ENCODE results near the gene PCMT1. TPM values are rescaled to one million over a fixed set of nuclear protein-coding genes. Genes with fewer than 3 reads are reported as not detected.
"Not testable (repeated sequence)": the region's sequence is repeated elsewhere in the genome, so short reads cannot be mapped to it uniquely, and the experiment has no call there.

The PCMT1 gene
- 102 and 103 TPM in 2 replicates for total RNA-seq

DNA sequence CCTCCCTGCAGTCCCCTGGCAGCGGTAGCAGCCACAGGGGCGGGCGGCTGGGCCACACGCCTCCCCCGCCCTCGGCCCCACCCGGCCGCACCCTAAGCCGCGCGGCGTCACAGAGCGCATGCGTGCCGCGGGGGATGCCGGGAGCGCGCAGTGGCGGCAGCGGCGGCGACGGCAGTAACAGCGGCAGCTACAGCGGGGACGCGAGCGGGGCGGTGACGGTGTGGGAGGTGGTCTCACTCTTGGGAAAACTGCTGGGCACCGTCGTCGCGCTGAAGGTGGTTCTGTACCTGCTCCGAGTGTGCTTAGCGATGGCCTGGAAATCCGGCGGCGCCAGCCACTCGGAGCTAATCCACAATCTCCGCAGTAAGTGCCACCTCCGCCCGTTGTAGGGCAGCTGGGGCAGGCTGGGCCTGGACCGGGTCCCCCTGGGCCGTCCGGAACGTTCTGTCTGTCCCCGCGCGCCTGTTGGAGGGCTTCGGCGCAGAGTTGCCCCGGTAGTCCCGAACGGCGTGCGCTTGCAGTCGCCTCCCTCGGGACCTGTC lies at the start of gene PCMT1:
Gene PCMT1 (plus strand): TSS at position 148 of the 542 bp plus-strand sequence. CDS start 161 bp downstream, at position 309.
- DNase-seq (ENCODE audit: low read depth in 2 of 2), result peak in 1 of 2 donors; percentile 93

DNA sequence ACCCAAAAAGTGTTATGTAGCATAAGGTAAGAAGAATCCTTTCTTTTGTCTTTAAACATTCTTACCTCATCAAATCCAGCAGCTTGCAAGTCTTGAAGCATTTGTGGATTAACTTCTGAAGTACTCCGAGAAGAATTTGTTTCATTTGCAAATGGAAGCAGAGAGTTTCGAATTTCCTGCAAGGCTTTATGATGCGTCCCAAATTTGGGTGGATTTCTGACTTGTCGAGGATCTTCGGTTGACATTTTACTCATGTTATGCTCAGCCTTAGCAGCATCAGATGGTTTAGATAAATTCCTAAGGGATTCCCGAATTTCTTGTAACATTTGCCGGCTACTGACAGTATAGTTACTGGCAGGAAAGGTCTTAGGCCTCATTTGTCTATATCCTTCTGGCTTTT lies 47.8 kb upstream of the PCMT1 start:
- no peak for DNase-seq (ENCODE audit: low read depth in 2 of 2)

DNA sequence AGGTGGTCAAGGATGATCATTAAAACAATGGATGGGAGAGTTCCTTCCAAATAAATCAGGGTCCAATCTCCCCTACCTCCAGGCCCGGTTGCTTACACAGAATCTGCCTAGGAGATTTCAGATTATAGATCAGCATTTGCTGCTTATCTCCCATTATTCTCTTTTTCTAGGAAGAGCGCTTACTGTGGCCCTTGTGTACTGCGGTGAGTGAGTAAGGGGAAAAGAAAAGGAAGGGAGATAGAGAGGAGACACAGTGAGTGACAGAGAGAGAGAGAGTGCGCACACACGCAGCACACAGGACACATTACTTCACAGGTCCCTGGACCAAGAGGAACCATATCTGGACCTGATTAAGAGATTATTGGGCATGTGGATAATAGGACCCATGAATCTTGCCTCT lies 37.8 kb upstream of the PCMT1 start:
- no peak for DNase-seq (ENCODE audit: low read depth in 2 of 2)

DNA sequence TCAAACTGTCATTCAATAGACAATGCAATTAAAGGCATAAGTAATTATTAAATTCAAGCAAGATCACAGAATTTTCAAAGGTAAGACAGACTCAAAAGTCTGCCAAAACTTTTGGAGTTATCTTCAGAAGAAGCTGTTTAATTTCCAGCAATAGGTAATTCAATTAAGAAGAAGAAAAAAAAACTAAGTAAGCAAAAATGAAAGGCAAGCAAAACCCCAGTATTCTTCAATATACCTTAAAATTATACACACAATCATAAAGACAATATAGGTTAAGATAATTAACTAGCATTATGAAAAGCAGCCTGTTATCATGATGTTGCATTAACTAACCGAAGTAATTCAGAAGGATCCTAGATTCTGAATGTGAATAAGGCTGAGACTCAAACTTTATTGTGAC lies 35.1 kb upstream of the PCMT1 start:
- DNase-seq (ENCODE audit: low read depth in 2 of 2), result no peak

DNA sequence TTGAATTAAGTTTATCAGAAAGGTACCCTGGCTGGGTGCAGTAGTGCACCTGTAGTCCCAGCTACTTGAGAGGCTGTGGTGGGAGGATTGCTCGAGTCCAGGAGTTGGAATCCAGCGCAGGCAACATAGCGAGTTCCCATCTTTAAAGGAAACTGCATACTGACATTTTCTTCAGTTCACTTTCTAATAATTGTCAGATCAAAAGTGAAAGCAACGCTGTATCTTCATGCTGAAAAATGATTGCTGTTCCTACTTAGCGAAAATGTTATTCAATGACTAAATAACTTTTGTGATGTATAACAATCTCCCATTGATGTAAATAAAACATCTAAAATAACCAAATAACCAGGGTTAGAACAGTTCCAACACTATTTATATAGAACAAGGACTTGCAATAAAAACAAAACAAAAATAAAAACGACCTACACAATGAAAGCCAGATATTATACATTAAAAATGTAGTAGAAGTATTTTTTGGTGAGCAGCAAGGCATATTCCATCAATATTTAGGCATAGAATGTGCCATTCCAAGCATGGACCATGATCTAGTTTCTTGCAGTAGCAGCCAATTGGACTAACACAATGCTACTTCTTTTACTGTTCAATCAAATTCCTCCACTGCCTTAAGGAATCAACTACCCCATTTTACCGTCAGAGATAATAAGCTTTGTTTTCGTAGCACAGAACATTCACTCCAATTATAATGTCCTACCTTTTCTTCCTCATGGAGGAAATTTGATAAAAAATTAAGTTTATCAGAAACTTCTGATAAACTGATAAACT lies 33.2 kb upstream of the PCMT1 start:
- peak in 1 of 2 donors; percentile 40 for DNase-seq (ENCODE audit: low read depth in 2 of 2)

DNA sequence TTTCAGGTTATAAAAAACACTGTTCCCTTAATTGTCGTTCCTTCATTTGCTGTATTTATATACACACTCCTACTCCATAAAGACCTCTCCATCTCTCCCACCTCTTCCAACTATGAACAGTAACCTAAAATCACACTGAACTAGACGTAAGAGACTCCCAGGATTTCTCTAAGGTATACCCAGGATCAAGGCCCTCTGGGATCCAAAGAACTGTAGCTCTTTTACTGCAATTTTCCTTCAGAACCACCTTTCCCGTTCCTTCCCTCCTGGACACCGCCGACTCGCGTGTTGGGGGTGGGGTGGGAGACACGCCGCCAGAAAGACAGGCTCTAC lies 32.3 kb upstream of the PCMT1 start:
- DNase-seq (ENCODE audit: low read depth in 2 of 2), result no peak

DNA sequence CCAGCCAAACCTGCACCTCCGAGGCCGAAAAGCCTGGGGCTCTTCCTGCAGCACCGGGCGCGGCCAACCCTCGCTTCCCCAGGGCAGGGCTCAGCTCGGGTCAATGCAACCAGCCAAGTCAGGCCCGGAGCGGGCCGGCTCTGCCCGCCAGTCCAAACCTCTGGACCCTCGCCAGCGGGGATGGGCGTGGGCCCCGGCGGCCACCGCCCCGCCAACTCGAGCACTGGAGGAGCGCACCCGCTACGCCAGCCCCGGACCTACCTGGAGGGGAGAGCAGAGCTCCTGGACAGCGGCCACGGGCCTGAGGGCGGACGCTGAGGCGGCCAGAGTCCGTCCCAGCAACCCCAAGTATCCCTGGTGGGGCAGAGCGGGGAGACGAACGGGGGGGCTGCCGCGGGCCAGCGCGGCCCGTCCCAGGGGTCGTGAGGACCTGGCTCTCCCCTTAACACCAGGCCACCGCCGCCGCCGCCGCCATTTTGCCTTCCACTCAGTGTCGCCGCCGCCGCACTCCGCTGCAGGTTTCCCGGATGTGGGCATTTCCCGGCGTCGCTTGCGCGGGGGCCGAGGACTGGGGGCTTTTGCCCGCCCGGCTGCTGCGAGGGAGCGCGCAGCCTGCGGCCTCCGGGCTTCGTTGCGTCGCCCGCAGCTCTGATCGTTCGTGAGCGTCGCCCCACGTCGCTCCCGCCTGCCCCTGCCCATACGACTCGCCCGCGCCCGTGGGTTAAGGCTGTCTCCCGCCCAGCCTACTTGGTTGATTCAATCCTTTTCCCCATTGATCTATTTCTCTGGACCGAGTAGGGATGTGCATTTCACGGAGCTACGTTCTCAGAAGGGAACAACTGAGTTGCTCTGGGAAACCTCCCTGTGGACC lies 31.7 kb upstream of the PCMT1 start, which contains the start of gene LATS1:
Gene LATS1 (minus strand): TSS at position 514 of the 871 bp plus-strand sequence. CDS start 15,975 bp downstream, outside the sequence.
- peak; percentile 64 to 84 for DNase-seq (ENCODE audit: low read depth in 2 of 2)

DNA sequence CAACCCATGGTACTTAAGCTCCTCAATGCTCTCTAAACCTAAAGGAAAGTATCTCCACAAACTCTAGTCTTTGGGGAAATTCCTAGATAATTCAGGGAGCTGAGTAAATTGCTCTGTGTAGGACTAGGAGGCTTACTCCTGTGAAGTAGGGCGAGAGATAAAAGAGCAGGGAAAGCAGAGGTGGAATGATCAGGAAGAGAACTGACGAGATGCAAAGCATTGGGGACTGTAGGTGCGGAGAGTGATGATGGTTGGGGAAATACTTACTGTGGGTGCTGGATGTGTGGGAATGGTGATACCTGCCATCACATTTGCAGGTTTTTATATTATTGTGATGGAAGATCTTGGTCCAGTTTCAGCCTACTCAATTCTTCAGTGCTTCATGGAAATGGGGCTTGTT lies 30.0 kb upstream of the PCMT1 start:
- DNase-seq (ENCODE audit: low read depth in 2 of 2), result no peak

DNA sequence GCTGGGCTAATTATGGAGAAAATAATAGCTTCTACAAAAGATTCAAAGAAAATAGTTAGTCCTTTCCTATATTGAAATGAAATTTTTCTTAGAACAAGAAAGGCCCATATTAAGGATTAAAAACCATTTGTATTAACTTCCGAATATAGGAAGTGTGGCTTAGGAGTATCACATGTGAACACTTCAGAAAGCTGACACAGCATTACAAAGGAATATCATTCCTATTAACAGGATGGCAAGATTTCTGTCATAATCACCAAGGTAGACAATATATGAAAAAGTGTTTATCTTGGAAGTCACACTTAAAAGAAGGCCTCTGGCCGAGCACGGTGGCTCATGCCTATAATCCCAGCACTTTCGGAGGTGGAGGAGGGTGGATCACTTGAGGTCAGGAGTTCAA lies 26.3 kb upstream of the PCMT1 start:
- no peak for DNase-seq (ENCODE audit: low read depth in 2 of 2)

DNA sequence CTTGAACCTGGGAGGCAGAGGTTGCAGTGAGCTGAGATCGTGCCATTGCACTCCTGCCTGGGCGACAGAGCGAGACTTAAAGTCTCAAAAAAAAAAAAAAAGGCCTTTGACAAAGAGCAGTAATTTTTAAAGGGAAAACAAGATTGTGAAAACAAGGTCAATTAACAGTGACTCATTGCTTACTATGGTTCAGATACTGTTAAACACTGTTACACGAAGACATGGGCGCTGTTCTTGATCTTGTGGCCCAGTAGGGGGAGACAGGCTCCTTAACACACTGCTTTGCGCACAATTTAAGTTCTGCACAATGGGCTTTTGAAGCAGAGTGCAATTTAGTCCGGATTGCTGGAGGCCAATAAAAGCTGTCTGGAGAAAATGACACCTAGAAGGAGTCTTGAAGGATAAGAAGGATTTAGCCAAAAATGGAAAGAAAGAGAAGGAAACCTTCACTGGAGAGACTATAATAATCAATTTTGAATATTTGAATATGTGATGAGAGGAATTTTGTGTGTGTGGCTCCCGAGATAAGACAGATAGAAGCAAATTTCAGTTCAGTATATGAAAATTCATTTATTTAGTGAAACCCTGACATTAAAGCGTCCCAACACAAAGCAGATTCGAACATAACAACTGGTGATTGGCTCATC lies 25.6 kb upstream of the PCMT1 start:
- peak; percentile 55 to 81 for DNase-seq (ENCODE audit: low read depth in 2 of 2)

DNA sequence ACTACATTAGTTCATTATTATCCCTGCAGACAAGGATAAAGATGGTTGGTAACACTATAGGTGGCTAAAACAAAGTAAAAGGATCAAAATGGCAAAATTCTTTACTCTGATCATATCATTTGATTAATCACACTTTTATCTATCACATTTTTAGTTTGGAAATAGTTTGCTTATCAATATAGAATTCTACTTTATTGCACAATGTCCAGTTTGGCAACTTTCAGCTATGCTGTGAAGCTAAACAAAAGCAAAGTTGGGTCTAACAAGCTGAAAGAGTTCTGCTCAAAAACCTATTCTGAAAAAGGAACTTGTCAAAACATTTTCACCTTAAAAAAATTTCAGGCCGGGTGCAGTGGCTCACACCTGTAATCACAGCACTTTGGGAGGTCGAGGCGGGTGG lies 23.8 kb upstream of the PCMT1 start:
- no peak for DNase-seq (ENCODE audit: low read depth in 2 of 2)

DNA sequence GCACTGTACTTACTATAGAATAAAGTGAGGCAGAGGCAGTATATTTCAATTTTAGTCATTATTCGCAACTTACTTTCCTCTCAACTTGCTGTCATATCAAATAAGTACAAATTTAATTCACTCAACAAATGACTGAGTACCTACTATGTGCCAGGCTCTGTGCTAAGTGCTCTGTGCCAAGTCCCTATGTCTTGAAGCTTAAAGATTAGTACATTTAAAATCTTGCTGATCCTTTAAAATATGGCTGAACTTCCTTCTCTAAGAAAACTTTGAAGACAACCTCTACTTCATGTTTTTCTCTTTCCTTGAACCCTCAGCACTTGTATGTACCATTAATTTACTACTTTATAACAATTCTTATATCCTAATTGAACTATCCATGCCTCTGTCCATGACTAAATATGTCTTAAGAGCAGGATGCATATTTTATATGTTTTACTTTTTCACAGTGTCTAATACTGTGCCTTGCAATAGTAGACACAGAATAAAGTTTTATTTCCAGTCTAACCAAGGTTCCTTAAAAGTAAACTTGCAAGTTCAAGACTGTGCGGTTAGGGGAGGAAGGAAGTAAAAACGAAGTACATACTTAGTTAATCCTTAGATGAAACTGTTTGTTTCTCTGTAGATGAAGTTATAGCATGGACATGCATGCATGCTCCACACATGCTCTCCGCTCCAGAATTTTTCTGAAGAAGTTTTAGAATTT lies 21.6 kb upstream of the PCMT1 start:
- DNase-seq (ENCODE audit: low read depth in 2 of 2), result no peak

DNA sequence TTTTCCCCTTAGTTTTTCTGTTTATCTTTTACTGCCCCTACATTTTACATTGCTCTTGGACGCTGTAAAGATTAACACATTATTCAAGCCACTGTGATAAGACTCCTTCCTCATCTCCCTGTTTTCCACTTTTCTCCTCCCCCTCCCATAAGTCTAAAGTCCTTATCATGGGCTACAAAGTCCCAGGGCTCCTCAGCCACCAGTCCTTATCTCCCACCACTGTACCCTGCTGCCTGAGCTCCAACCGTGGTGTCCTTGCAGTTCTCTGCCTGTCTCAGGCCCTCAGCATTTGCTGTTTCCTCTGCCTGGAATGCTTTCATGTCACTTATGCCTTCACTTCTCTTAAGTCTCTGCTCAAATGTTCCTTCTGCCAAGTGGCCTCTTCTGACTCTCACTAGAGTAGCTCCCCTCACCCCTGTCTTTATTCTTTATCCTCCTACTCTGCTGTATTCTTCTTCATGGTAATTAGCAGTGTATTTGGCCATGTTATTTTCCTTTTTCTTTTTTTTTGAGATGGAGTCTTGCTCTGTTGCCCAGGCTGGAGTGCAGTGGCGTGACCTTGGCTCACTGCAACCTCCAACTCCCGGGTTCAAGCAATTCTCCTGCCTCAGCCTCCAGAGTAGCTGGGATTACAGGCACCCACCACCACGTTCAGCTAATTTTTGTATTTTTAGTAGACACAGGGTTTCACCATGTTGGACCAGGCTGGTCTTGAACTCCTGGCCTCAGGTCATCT lies 20.9 kb upstream of the PCMT1 start:
- no peak for DNase-seq (ENCODE audit: low read depth in 2 of 2)

DNA sequence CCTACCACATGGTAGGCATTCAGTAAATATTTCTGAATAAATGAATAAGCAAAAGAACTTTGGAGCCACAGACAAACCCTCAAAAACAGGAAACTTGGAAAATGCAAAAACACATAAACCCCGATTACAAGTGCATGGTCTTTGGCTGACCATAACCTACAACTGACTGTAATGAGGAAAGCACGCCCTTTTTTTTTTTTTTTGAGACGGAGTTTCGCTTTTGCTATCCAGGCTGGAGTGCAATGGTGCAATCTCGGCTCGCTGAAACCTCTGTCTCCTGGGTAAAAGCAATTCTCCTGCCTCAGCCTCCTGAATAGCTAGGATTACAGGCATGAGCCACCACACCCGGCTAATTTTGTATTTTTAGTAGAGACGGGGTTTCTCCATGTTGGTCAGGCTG lies 19.7 kb upstream of the PCMT1 start:
- DNase-seq (ENCODE audit: low read depth in 2 of 2), result no peak

DNA sequence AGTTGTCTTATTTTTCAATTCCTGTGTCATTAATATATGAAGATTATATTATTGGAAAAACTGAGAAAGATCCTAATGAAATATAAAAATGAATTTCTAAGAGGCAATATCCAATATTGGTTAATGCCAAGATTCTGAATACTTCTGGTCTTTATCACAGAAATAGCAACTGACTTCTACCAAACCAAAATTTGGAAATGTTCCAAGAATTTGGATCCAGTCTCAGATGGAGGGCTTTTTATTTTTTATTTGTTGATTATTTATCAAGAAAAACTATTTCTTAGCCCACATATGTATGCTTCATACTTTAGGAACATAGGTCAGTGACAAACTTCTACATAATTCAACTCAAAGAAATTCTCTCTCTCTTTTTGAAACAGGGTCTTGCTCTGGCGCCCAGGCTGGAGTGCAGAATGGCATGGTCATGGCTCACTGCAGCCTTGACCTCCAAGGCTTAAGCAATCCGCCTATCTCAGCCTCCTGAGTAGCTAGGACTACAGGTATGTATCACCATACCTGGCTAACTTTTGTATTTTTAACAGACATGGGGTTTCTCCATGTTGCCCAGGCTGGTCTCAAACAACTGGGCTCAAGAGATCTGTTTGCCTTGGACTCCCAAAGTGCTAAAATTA lies 16.3 kb upstream of the PCMT1 start:
- no peak for DNase-seq (ENCODE audit: low read depth in 2 of 2)

DNA sequence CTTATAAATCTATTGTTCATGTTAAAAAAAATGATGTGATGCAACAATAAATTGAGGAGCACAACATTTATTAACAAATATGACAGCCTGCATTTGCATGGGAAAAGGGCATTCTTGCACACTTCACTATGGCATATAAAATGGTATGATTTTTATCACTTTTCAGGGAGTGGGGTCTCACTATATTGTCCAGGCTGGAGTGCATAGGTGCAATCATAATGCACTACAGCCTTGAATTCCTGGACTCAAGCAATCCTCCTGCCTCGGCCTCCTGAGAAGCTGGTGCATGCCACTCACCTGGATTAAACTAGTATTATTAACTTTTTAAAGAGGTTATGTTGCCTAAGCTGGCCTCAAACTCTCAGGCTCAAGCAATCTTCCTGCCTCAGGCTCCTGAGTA lies 14.6 kb upstream of the PCMT1 start:
- no peak for DNase-seq (ENCODE audit: low read depth in 2 of 2)

DNA sequence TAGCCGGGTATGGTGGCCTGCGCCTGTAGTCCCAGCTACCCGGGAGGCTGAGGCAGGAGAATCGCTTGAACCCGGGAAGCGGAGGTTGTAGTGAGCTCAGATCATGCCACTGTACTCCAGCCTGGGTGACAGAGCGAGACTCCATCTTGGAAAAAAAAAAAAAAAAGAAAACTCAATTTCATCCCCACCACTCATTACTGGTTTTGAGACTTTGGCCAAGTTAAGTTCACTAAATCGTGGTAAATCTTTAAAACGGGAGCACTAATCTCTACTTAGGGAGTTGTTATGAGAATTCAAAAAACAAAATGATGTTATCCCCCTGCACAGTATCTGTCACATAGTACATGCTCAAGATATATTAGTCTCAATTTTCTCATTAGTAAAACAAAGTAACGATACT lies 4.3 kb upstream of the PCMT1 start:
- DNase-seq (ENCODE audit: low read depth in 2 of 2), result not testable (repeated sequence)

DNA sequence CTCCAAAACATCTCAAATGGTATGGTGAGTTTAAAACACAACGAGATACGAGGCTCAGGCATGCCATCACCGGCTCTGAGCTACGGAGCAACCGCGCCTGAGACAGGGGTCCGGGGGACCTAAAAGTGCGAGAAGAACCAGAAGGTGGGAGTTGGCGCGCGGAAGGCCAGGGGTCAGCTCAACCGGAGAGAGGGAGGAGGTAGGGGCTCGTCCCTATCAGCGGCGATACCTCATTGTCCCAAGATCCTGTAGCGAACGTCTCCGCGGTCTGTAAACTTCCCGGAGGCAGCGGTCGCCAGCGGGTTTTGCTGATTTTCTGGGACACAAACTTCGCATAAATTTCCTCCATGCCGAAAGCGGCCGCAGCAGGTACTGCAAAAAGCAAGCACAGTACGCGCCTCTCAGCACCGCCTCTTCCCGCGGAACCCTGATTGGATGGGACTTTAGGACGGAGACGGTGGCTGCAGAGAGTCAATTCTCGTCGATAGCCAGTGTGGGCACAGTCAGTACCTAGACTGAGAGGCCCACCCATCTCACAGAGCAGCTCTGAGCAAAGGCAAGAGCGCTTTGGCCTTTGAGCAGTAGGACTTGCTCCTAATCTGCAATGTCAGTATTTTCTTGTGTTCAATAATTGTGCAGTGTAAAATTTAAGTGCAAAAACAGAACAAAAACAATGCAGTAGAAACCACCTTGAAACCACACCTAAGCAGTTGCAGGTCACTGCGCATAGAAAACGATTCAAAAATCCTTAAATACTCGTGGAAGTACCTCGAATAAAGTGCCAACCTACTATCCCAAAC lies 3.2 kb upstream of the PCMT1 start, which contains the start of gene NUP43:
Gene NUP43 (minus strand): TSS at position 383 of the 800 bp plus-strand sequence. CDS start 34 bp downstream, at position 349.
- peak; percentile 94 to 97 for DNase-seq (ENCODE audit: low read depth in 2 of 2)

DNA sequence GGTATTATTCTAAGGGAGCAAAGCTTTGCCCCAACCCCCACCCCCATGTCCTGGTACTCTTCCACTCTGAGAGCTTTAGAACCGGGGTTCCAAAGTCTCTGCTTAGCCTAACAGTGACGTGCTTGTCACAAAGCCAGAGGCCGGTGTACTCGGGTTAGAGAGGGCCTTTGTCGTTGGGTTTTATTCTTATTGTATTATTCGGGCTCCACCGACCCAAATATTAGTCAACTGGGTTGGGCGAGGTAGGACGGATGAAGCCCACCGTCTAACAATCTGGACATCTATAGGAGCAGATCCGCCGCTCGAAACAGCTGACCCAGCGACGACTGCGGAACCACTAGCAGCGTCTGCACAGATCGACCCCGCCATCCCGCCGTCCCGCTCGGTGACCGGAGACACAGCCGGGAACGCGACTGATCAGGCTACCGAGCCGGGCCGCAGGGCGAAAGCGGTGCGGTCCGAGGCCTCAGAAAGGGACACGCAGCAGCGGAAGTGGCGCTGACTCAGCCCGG lies 403 bp upstream of the PCMT1 start:
- peak in 1 of 2 donors; percentile 68 for DNase-seq (ENCODE audit: low read depth in 2 of 2)
